Astrocyte of the cerebellum (primary cell): Measurements from ENCODE around the gene NPTN.

ENCODE experiments used
- DNase-seq: peaks from one replicate; pipeline ENCODE4 v3.0.0-alpha.2; 2011; ENCODE audit warnings: low read depth
- H3K4me3 ChIP-seq: 2 replicates; pipeline ENCODE4 v1.5.1; 2011; ENCODE audit warnings: mild to moderate bottlenecking, low read depth, low read length, moderate library complexity
- CTCF ChIP-seq: IDR thresholded peaks from 2 replicates; pipeline ENCODE4 v1.5.1; 2012; ENCODE audit warnings: low read length, low read depth, moderate library complexity, mild to moderate bottlenecking; ENCODE audit errors: missing control alignments
- in situ Hi-C: cut with HindIII; loops from 2 replicates; pipeline ENCODE4 v1.10.0; 2017; ENCODE audit warnings: low sequenced_read_pairs

NPTN gene

GRCh38 chr15:73597036-73597638, 36.1 kb downstream of the NPTN start:
- H3K4me3 ChIP-seq: no peak overlapping the region
- in situ Hi-C loops: no loop called here
- no peak for DNase-seq
- no peak for TF ChIP-seq CTCF

DNA sequence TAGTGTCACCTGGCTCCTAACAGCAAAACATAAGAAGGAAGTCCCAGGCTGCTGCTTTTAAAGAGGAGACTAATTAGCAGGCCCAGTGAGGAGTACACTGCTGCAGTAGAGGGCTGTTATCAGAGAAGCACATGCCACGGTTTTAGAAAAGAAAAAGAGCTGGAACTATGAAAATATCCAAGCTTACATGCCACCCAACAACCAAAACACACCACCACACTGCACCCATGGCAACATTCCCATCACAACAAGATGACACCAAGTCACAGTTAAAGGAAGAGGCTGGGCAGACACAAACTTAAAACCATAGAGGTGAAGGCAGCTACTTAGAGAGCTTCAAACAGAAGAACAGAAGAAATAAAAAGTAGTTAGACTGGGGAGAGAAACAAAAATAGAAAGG, 37.0 kb downstream of the NPTN start:
- TF ChIP-seq CTCF: no peak
- no peak overlapping the region for H3K4me3 ChIP-seq
- no peak for DNase-seq
- in situ Hi-C loops: no loop called here

DNA sequence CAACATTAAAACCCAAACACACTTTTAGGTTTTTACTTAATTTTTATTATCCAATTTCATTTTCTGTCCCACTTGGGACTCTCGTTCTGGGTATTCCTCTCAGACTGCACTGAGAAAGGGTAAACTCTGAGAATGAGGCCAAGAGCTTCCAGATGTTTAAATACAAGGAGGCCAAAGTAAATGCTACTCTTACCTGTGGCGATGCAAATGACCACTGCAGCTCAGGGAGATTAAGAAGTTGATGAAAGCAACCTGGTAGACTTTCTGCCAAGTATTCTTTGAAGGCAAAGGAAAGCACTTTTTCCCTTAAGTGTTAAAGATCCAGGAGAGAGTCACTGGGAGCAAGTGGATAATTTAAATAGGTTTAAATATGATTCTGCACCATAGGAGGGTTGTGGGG, 39.1 kb downstream of the NPTN start:
- in situ Hi-C loops: no loop called here
- no peak overlapping the region for H3K4me3 ChIP-seq
- no peak for TF ChIP-seq CTCF
- DNase-seq: no peak

DNA sequence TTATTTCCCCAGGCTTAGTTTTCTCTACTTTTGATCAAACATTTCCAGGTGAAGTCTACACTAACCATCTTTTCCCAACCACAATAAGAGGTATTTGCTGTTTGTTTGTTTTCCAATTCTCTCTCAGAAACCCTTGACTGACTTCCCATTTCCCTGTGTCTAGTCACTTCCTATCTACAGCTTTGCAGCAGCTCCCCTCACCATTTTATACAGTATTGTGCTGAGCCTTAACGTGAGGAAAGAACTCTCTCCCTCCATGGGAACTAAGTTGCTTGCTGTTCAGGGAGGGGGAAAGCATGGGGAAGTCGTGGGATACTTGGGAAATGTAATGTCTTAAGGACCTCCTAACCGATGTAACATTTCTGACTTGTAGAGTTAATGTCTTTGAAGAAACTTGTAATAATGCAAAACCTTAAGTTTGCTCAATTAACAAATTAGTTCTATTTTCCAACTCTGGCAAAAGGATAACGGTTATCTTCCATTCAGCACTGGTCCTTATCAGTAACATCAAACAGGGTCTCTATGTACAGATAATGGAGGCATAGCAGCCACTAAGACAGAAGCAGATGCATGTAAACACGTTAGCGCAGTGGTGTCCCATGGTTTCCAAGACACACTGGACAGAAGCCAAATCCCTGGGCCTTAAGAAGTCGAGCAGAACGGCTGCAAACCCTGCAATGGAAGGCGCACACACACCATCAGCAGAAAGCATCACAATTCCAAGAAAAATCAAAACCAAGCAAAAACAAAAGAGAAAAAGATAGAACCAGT, 39.7 kb downstream of the NPTN start:
- H3K4me3 ChIP-seq: no peak overlapping the region
- in situ Hi-C loops: no loop called here
- TF ChIP-seq CTCF: no peak
- no peak for DNase-seq

DNA sequence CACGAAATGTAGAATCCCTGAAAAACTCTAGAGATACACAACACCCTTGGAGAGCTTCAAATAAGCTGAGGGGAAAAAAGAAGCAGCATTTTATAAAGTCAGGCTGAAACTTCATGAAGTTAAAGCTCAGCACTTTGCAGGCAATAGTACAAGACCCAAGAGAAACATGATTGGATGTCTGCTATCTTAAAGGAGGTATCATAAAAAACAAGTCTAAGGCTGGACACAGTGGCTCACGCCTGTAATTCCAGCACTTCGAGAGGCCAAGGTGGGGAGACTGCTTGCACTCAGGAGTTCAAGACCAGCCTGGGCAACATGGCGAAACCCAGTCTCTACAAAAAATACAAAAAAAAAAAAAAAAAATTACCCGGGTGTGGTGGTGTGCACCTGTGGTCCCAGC, 42.9 kb downstream of the NPTN start:
- H3K4me3 ChIP-seq: no peak overlapping the region
- TF ChIP-seq CTCF: no peak
- no peak for DNase-seq
- in situ Hi-C loops: no loop called here

- DNase-seq: no peak
- in situ Hi-C loops: no loop called here
- no peak for TF ChIP-seq CTCF
- no peak overlapping the region for H3K4me3 ChIP-seq
Measured at GRCh38 chr15:73589766-73590165, 43.4 kb downstream of the NPTN start.
